Endometrium (tissue), 2 donors: ENCODE measurements around the gene RNF126.
"Not testable (repeated sequence)": the region's sequence is repeated elsewhere in the genome, so short reads cannot be mapped to it uniquely, and the experiment has no call there.

Source experiments
- FAIRE-seq: peaks from 2 replicates; lab custom pipeline; 2012; peaks lifted over from hg19 to GRCh38; lab: Jason Lieb, UNC
- donor health status: control.
- donor health status: control.

Gene RNF126

GRCh38 chr19:662962-663681, at the start of gene RNF126:
RNF126 (minus strand) TSS chr19:663214; CDS start chr19:663121, 93 bp downstream.
- no peak for FAIRE-seq

GRCh38 chr19:711254-711653, 48.2 kb upstream of the RNF126 start:
- no peak for FAIRE-seq

- no peak for FAIRE-seq
These were observed 47.8 kb upstream of the RNF126 start for GRCh38 chr19:710767-711166.

- no peak for FAIRE-seq
These were observed 47.1 kb upstream of the RNF126 start for GRCh38 chr19:709965-710571.

GRCh38 chr19:709196-709964, 46.4 kb upstream of the RNF126 start:
- no peak for FAIRE-seq

GRCh38 chr19:708154-709143, 45.4 kb upstream of the RNF126 start, which contains the start of gene PALM:
PALM (plus strand) TSS chr19:708935; CDS start chr19:709147, 212 bp downstream.
- no peak for FAIRE-seq

GRCh38 chr19:704447-704741, 41.4 kb upstream of the RNF126 start:
- no peak for FAIRE-seq

- no peak for FAIRE-seq
These were observed 40.8 kb upstream of the RNF126 start for GRCh38 chr19:703651-704446.

- FAIRE-seq = no peak
These were observed 40.3 kb upstream of the RNF126 start for GRCh38 chr19:703329-703650.

GRCh38 chr19:702847-703246, 39.8 kb upstream of the RNF126 start:
- FAIRE-seq = not testable (repeated sequence)

- not testable (repeated sequence) for FAIRE-seq
These were observed 36.9 kb upstream of the RNF126 start for GRCh38 chr19:699885-700284.

GRCh38 chr19:698529-698928, 35.5 kb upstream of the RNF126 start:
- not testable (repeated sequence) for FAIRE-seq

- no peak for FAIRE-seq
These were observed 32.4 kb upstream of the RNF126 start, which contains the start of gene PRSS57 for GRCh38 chr19:695352-695949. PRSS57 (minus strand) TSS chr19:695452; CDS start chr19:695430, 22 bp downstream.

- FAIRE-seq = no peak
These were observed 31.7 kb upstream of the RNF126 start for GRCh38 chr19:694481-695351.

GRCh38 chr19:690203-690602, 27.2 kb upstream of the RNF126 start:
- FAIRE-seq = no peak

- no peak for FAIRE-seq
These were observed 26.0 kb upstream of the RNF126 start for GRCh38 chr19:688992-689391.

- FAIRE-seq = no peak
These were observed 25.2 kb upstream of the RNF126 start for GRCh38 chr19:688214-688613.

GRCh38 chr19:687569-688166, 24.7 kb upstream of the RNF126 start:
- FAIRE-seq = no peak

- no peak for FAIRE-seq
These were observed 23.7 kb upstream of the RNF126 start for GRCh38 chr19:686589-687297.
